ENCODE data around the gene ARHGEF11.

- TF ChIP-seq, protein P1, sequence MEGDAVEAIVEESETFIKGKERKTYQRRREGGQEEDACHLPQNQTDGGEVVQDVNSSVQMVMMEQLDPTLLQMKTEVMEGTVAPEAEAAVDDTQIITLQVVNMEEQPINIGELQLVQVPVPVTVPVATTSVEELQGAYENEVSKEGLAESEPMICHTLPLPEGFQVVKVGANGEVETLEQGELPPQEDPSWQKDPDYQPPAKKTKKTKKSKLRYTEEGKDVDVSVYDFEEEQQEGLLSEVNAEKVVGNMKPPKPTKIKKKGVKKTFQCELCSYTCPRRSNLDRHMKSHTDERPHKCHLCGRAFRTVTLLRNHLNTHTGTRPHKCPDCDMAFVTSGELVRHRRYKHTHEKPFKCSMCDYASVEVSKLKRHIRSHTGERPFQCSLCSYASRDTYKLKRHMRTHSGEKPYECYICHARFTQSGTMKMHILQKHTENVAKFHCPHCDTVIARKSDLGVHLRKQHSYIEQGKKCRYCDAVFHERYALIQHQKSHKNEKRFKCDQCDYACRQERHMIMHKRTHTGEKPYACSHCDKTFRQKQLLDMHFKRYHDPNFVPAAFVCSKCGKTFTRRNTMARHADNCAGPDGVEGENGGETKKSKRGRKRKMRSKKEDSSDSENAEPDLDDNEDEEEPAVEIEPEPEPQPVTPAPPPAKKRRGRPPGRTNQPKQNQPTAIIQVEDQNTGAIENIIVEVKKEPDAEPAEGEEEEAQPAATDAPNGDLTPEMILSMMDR (conservative IDR thresholded peaks at IDR 0.05 in 1 of 2, IDR thresholded peaks at IDR 0.05 in 1 of 2; ENCODE audit: extremely low read depth in 1 of 2, insufficient read depth in 1 of 2, low read depth in 1 of 2, low read length in 2 of 2): no peak
- no peak for TF ChIP-seq EZH2 (IDR thresholded peaks at IDR 0.05; ENCODE audit: borderline replicate concordance, low read length)
These were observed 50.1 kb downstream of the ARHGEF11 start for GRCh38 chr1:156995412-156995811.

Measured in mammary epithelial cell (primary cell).